Karpas-422 (cell line): ENCODE measurements around the gene EFCAB8. TPM values are rescaled to one million over a fixed set of nuclear protein-coding genes. Genes with fewer than 3 reads are reported as not detected.
A peak's percentile ranks its signal among the peaks of the same experiment; 100 is the strongest.

ENCODE experiments used
- DNase-seq: peaks from one replicate; pipeline ENCODE4 v3.0.0-alpha.2; 2015
- H2AFZ ChIP-seq: fragments of 200-600 bp; sonication (generic); 2 replicates; pipeline ENCODE4 v1.6.1; 2014; ENCODE audit warnings: antibody characterized with exemption, low read length, mixed read lengths
- H3K27ac ChIP-seq: fragments of 200-600 bp; sonication (generic); 2 replicates; pipeline ENCODE4 v1.5.1; 2014; ENCODE audit warnings: mild to moderate bottlenecking, low read length, moderate library complexity
- H3K27me3 ChIP-seq: fragments of 200-600 bp; sonication (generic); 2 replicates; pipeline ENCODE4 v1.6.1; 2014; ENCODE audit warnings: low read length, mixed read lengths
- H3K36me3 ChIP-seq: fragments of 200-600 bp; sonication (generic); 2 replicates; pipeline ENCODE4 v1.6.1; 2014; ENCODE audit warnings: low read length, mixed read lengths; ENCODE audit not compliant: insufficient read depth
- H3K4me1 ChIP-seq: fragments of 200-600 bp; sonication (generic); 2 replicates; pipeline ENCODE4 v1.6.1; 2014; ENCODE audit warnings: mild to moderate bottlenecking, low read length, mixed read lengths
- H3K4me2 ChIP-seq: fragments of 200-600 bp; sonication (generic); 2 replicates; pipeline ENCODE4 v1.6.1; 2014; ENCODE audit warnings: low read length, low read depth, mild to moderate bottlenecking; ENCODE audit not compliant: poor library complexity, severe bottlenecking
- H3K4me3 ChIP-seq: fragments of 200-600 bp; sonication (generic); 2 replicates; pipeline ENCODE4 v1.5.1; 2014; ENCODE audit warnings: mild to moderate bottlenecking, antibody characterized with exemption, low read length, mixed read lengths
- H3K79me2 ChIP-seq: fragments of 200-600 bp; sonication (generic); 2 replicates; pipeline ENCODE4 v1.6.1; 2014; ENCODE audit warnings: mild to moderate bottlenecking, low read length, mixed read lengths
- H3K9ac ChIP-seq: fragments of 200-600 bp; sonication (generic); 2 replicates; pipeline ENCODE4 v1.6.0; 2014; ENCODE audit warnings: low read length
- H3K9me2 ChIP-seq: fragments of 200-600 bp; sonication (generic), shearing (Covaris generic); replicated peaks from 2 replicates; pipeline ENCODE4 v1.6.0; 2014; ENCODE audit warnings: mild to moderate bottlenecking, low read length, moderate library complexity; ENCODE audit not compliant: insufficient read depth
- H3K9me3 ChIP-seq: fragments of 300-700, 200-600 bp; sonication (generic); 2 replicates; pipeline ENCODE4 v1.6.1; 2014; ENCODE audit warnings: low read length, mixed read lengths
- H4K20me1 ChIP-seq: fragments of 200-600 bp; sonication (generic); 2 replicates; pipeline ENCODE4 v1.6.1; 2014; ENCODE audit warnings: mild to moderate bottlenecking, antibody characterized with exemption, low read length, low read depth; ENCODE audit not compliant: insufficient read depth
- total RNA-seq: library from RNA; depleted of rRNA; stranded (reverse); fragments of >200 nt; shearing (Covaris generic); gene quantifications from 2 replicates; pipeline ENCODE4 v1.2.3, GENCODE V29; 2014; ENCODE audit warnings: low replicate concordance

The EFCAB8 gene
- total RNA-seq, 1 experiment from 2014 or later = 1.2 TPM

DNA sequence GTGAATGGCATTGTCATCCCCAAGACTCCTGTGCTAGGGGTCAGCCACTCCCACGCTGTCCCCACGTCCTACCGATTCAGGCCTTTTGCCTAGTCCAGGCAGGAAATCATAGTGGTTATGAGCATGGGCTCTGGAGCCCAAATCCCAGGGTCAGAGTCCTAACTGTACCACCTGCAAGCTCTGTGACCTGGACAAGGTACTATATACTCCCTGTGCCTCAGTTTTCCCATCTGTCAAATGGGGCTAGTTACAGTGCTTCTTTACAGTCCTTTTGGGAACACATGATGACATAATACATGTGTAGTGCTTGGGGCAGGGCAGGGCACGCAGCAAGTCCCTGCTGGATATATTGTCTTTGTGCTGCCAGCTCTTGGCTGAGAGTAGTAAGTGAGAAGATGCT, 27.2 kb downstream of the EFCAB8 start:
- H4K20me1 ChIP-seq = no peaks in the 10 kb centered on the region
- H3K27me3 ChIP-seq = no peaks in the 10 kb centered on the region
- H3K9ac ChIP-seq = no peak overlapping the region
- no peak overlapping the region for H3K4me3 ChIP-seq
- H3K4me2 ChIP-seq = no peak overlapping the region
- no peak overlapping the region for H3K27ac ChIP-seq
- H3K4me1 ChIP-seq = no peaks in the 10 kb centered on the region
- H3K79me2 ChIP-seq = no peaks in the 10 kb centered on the region
- no peaks in the 10 kb centered on the region for H3K9me3 ChIP-seq
- no peak overlapping the region for H2AFZ ChIP-seq
- DNase-seq = no peak
- no peaks in the 10 kb centered on the region for H3K9me2 ChIP-seq
- no peaks in the 10 kb centered on the region for H3K36me3 ChIP-seq

DNA sequence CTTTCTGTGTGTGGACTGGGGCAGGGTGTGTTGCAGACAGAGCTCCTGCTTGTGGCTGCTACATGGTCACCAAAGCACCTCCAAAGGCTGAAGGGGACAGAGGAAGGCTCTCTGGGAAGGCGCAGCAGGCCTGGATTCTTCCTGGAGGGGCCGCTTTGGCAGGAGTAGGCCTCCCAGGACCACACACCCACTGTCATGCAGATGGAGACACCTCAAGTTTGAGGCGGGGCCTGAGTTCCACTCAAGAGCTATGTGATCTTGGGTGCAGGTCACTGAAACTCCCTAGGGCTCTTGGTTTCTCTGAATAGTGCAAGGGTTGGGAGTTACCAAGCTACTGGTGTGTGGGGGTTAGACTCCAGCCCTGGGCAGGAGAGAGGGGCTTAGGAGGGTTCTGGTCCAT, 27.9 kb downstream of the EFCAB8 start:
- H4K20me1 ChIP-seq = no peaks in the 10 kb centered on the region

DNA sequence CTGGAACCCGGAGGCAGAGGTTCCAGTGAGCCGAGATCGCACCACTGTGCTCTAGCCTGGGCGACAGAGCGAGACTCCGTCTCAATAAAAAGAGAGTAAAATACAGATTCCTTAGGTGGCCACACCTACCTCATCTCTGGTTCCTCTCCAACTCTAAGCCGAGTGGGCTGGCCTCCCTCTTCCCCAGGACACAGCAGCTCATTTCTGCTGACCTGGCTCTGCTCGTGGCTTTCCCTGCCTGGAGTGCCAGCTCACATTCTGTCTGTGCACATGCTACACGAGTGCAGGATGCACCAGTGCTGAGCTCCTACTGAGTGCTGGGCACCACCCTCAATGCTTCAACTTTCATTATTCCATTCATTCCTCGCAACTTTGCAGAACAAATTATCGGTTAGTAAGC, 28.8 kb downstream of the EFCAB8 start:
- Histone ChIP-seq H3K27ac (no peak overlapping the region), H3K79me2 (no peaks in the 10 kb centered on the region), H3K4me2 (no peak overlapping the region), H3K4me3 (no peak overlapping the region), H2AFZ (no peak overlapping the region), H3K36me3 (no peaks in the 10 kb centered on the region), H3K9me3 (no peaks in the 10 kb centered on the region), H3K27me3 (no peaks in the 10 kb centered on the region), H3K9ac (no peak overlapping the region), H4K20me1 (no peaks in the 10 kb centered on the region), H3K9me2 (no peaks in the 10 kb centered on the region), H3K4me1 (no peaks in the 10 kb centered on the region)
- DNase-seq = no peak

More for the DNA sequence above, 27.9 kb downstream of the EFCAB8 start:
- DNase-seq = no peak
- no peaks in the 10 kb centered on the region for H3K79me2 ChIP-seq
- no peak overlapping the region for H3K27ac ChIP-seq
- H3K9me2 ChIP-seq = no peaks in the 10 kb centered on the region
- H3K27me3 ChIP-seq = no peaks in the 10 kb centered on the region
- H3K4me3 ChIP-seq = no peak overlapping the region
- no peaks in the 10 kb centered on the region for H3K9me3 ChIP-seq
- H3K4me1 ChIP-seq = no peaks in the 10 kb centered on the region
- no peak overlapping the region for H3K4me2 ChIP-seq
- no peak overlapping the region for H3K9ac ChIP-seq
- H3K36me3 ChIP-seq = no peaks in the 10 kb centered on the region
- no peak overlapping the region for H2AFZ ChIP-seq

DNA sequence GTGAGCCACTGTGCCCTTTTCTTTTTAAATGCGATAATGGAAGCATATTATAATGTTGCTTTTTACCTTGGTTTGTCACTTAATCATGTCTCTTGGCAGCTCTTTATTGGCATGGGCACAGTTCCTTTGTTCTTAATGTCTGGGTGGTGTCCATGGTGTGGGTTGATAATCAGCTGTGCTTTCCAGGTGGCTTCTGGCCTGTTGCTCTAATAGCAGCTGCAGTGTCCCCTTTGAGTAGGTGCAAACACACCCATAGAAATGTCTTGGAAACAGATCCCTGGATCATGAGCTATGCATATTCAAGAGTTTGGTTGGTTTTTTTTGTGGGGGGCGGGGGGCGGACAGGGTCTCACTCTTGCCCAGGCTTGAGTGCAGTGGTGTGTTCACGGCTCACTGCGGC, 29.9 kb downstream of the EFCAB8 start:
- Histone ChIP-seq H3K27me3 (no peaks in the 10 kb centered on the region), H3K4me2 (no peak overlapping the region), H3K79me2 (no peaks in the 10 kb centered on the region), H3K36me3 (no peaks in the 10 kb centered on the region), H3K27ac (no peak overlapping the region), H2AFZ (no peak overlapping the region), H3K4me3 (no peak overlapping the region), H4K20me1 (no peaks in the 10 kb centered on the region), H3K9me3 (no peaks in the 10 kb centered on the region), H3K9ac (no peak overlapping the region), H3K4me1 (peaks cover 3% of the 10 kb centered on the region), H3K9me2 (no peaks in the 10 kb centered on the region)
- no peak for DNase-seq

- Histone ChIP-seq H3K9me2 (no peaks in the 10 kb centered on the region), H3K4me1 (peaks cover 9% of the 10 kb centered on the region)
Measured at GRCh38 chr20:32889281-32889680, 30.6 kb downstream of the EFCAB8 start.

DNA sequence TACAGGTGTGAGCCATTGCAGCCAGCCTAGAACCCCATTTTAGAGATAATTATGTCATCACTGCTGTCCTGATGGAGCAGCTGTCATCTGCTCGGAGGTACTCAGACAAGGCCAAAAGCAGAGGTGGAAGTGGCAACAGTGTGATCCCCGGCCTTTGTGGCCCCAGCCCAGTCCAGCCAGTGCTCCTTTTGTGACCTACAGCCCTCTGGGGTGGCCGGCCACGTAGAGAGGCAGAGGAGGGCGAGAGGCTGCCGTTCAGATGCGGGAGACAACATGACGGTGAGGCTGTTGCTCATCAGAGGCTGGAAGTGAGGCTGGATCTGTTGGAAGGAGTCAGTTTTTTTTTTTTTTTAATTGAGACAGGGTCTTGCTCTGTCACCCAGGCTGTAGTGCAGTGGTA, 32.8 kb downstream of the EFCAB8 start:
- Histone ChIP-seq H3K4me3 (no peak overlapping the region), H4K20me1 (no peaks in the 10 kb centered on the region), H3K4me1 (peaks cover 10% of the 10 kb centered on the region), H3K9me2 (no peaks in the 10 kb centered on the region), H3K4me2 (no peak overlapping the region), H3K9ac (no peak overlapping the region), H3K79me2 (no peaks in the 10 kb centered on the region), H3K27ac (no peak overlapping the region), H2AFZ (no peak overlapping the region), H3K27me3 (no peaks in the 10 kb centered on the region), H3K36me3 (no peaks in the 10 kb centered on the region), H3K9me3 (no peaks in the 10 kb centered on the region)
- no peak for DNase-seq

More at GRCh38 chr20:32889281-32889680, 30.6 kb downstream of the EFCAB8 start:
- no peaks in the 10 kb centered on the region for H3K27me3 ChIP-seq
- no peaks in the 10 kb centered on the region for H3K36me3 ChIP-seq
- no peak overlapping the region for H2AFZ ChIP-seq
- no peaks in the 10 kb centered on the region for H3K79me2 ChIP-seq
- no peak overlapping the region for H3K9ac ChIP-seq
- H3K4me3 ChIP-seq = no peak overlapping the region
- no peaks in the 10 kb centered on the region for H4K20me1 ChIP-seq
- no peak overlapping the region for H3K27ac ChIP-seq
- no peak for DNase-seq
- no peaks in the 10 kb centered on the region for H3K9me3 ChIP-seq
- no peak overlapping the region for H3K4me2 ChIP-seq

DNA sequence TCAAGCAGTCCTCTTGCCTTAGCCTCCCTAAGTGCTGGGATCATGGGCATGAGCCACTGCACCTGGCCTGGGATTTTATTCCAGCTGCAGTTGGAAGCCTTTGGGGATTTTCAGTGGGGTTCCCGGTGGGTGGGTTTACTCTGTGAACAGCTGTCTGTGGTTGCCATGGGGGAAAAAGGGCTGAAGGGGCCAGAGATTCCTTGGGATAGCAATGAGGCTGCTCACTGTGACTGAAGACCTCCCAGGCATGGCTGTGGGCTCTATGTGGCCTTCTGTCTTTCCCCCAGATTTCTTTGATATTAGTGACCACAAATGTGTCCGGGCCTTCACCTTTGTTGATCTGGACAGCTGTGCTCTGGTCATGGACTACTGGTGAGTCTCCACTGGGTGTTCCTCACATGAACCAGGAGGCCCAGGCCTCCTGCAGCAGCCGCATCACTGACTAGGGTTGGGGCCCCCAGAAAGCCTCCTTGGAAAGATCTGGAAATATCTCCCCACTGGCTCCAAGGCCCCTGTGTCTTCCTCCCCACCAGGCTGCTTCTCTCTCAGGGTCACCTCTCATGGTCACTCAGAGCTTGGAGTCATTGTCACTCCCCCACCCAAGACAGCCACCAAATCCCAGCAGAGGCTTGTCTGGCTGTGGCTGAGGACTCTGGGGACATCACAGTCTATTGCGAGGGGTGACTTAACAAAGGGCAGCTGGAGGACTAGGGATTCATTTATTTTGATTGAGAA, 33.4 kb downstream of the EFCAB8 start:
- H3K9me3 ChIP-seq = no peaks in the 10 kb centered on the region
- H3K36me3 ChIP-seq = no peaks in the 10 kb centered on the region
- peaks cover 10% of the 10 kb centered on the region for H3K4me1 ChIP-seq
- H2AFZ ChIP-seq = no peak overlapping the region
- no peak overlapping the region for H3K9ac ChIP-seq
- no peak overlapping the region for H3K4me2 ChIP-seq
- no peaks in the 10 kb centered on the region for H4K20me1 ChIP-seq
- H3K79me2 ChIP-seq = no peaks in the 10 kb centered on the region
- no peak for DNase-seq
- H3K27me3 ChIP-seq = no peaks in the 10 kb centered on the region
- H3K4me3 ChIP-seq = no peak overlapping the region
- H3K9me2 ChIP-seq = no peaks in the 10 kb centered on the region
- H3K27ac ChIP-seq = no peak overlapping the region

- H3K4me2 ChIP-seq = peak overlapping the region; percentile 32
- no peaks in the 10 kb centered on the region for H3K27me3 ChIP-seq
Measured at GRCh38 chr20:32893263-32894025, 34.7 kb downstream of the EFCAB8 start.

More at GRCh38 chr20:32893263-32894025, 34.7 kb downstream of the EFCAB8 start:
- Histone ChIP-seq H3K79me2 (no peaks in the 10 kb centered on the region), H3K36me3 (no peaks in the 10 kb centered on the region), H3K9ac (no peak overlapping the region), H4K20me1 (no peaks in the 10 kb centered on the region), H2AFZ (no peak overlapping the region), H3K4me1 (peaks cover 10% of the 10 kb centered on the region), H3K9me2 (no peaks in the 10 kb centered on the region), H3K27ac (no peak overlapping the region), H3K9me3 (no peaks in the 10 kb centered on the region), H3K4me3 (no peak overlapping the region)
- DNase-seq = peak; percentile 45
